ENCODE data around the gene IGFBP2. TPM values are rescaled to one million over a fixed set of nuclear protein-coding genes. Genes with fewer than 3 reads are reported as not detected.
A peak's percentile ranks its signal among the peaks of the same experiment; 100 is the strongest.

The IGFBP2 gene
- total and polyA plus RNA-seq, 4 donors = 88.8 to 1,119 (median 352) TPM

- no peak for TF ChIP-seq NR2F2 (IDR thresholded peaks at IDR 0.05)
- no peak for TF ChIP-seq ZBTB33 (IDR thresholded peaks at IDR 0.05)
- TF ChIP-seq RXRA (IDR thresholded peaks at IDR 0.05) = no peak
- TF ChIP-seq GABPA (IDR thresholded peaks at IDR 0.05 in 1 of 2, conservative IDR thresholded peaks at IDR 0.05 in 1 of 2) = no peak
- TF ChIP-seq HNF4G (IDR thresholded peaks at IDR 0.05) = no peak
- no peak for TF ChIP-seq SP1 (IDR thresholded peaks at IDR 0.05)
- TF ChIP-seq HNF4A (conservative IDR thresholded peaks at IDR 0.05) = no peak
- TF ChIP-seq YY1 (IDR thresholded peaks at IDR 0.05) = no peak
- TF ChIP-seq MAX (IDR thresholded peaks at IDR 0.05) = no peak
- TF ChIP-seq EGR1 (IDR thresholded peaks at IDR 0.05; ENCODE audit: low read depth in 2 of 2) = no peak
- TF ChIP-seq CTCF (IDR thresholded peaks at IDR 0.05; ENCODE audit: low read depth, low read length, missing input control) = no peak
- TF ChIP-seq FOXA1 (IDR thresholded peaks at IDR 0.05) = no peak
- TF ChIP-seq ATF3 (IDR thresholded peaks at IDR 0.05) = no peak
- no peak for DNase-seq (ENCODE audit: low spot score)
- H3K4me3 ChIP-seq (ENCODE audit: low read depth in 1 of 3, low read length in 3 of 3) = no peak overlapping the region
- no peak overlapping the region for H3K9ac ChIP-seq (ENCODE audit: low read depth in 1 of 2, low read length in 2 of 2)
- 94% methylated on average over 6 of the region's 6 CpGs for WGBS
- peaks cover 0 to 9% (median 5%) of the 10 kb centered on the region in 4 donors for H3K4me1 ChIP-seq (ENCODE audit: control insufficient read depth in 4 of 4, insufficient read depth in 4 of 4, low read length in 3 of 4)
- no peaks in the 10 kb centered on the region for H3K27me3 ChIP-seq (ENCODE audit: control insufficient read depth in 4 of 4, insufficient read depth in 4 of 4, low read length in 3 of 4)
- no peak overlapping the region for H3K27ac ChIP-seq (ENCODE audit: low read depth in 1 of 2, low read length in 2 of 2)
- H3K9me3 ChIP-seq (ENCODE audit: control insufficient read depth in 4 of 4, low read length in 3 of 4) = no peaks in the 10 kb centered on the region
- no peaks in the 10 kb centered on the region for H3K36me3 ChIP-seq (ENCODE audit: control insufficient read depth in 4 of 4, insufficient read depth in 3 of 4, low read depth in 1 of 4, low read length in 3 of 4)
Observed at GRCh38 chr2:216591480-216591879, 41.7 kb upstream of the IGFBP2 start.

- no peaks in the 10 kb centered on the region for H3K27me3 ChIP-seq (ENCODE audit: control insufficient read depth in 4 of 4, insufficient read depth in 4 of 4, low read length in 3 of 4)
- DNase-seq (ENCODE audit: low spot score) = no peak
- H3K4me3 ChIP-seq (ENCODE audit: low read depth in 1 of 3, low read length in 3 of 3) = no peak overlapping the region
- no peaks in the 10 kb centered on the region for H3K36me3 ChIP-seq (ENCODE audit: control insufficient read depth in 4 of 4, insufficient read depth in 3 of 4, low read depth in 1 of 4, low read length in 3 of 4)
- peaks cover 0 to 15% (median 8%) of the 10 kb centered on the region in 4 donors for H3K4me1 ChIP-seq (ENCODE audit: control insufficient read depth in 4 of 4, insufficient read depth in 4 of 4, low read length in 3 of 4)
- WGBS = 49% methylated on average over 1 of the region's 1 CpG
- H3K9ac ChIP-seq (ENCODE audit: low read depth in 1 of 2, low read length in 2 of 2) = peak overlapping the region in 1 of 2 donors; percentile 18
- peak overlapping the region; percentile 38 to 56 for H3K27ac ChIP-seq (ENCODE audit: low read depth in 1 of 2, low read length in 2 of 2)
- no peaks in the 10 kb centered on the region for H3K9me3 ChIP-seq (ENCODE audit: control insufficient read depth in 4 of 4, low read length in 3 of 4)
- TF ChIP-seq EGR1 (IDR thresholded peaks at IDR 0.05; ENCODE audit: low read depth in 2 of 2) = peak; percentile 41 to 93
- TF ChIP-seq CTCF (IDR thresholded peaks at IDR 0.05; ENCODE audit: low read depth, low read length, missing input control) = no peak
- TF ChIP-seq MAX (IDR thresholded peaks at IDR 0.05) = no peak
- peak; percentile 74 to 91 for TF ChIP-seq RXRA (IDR thresholded peaks at IDR 0.05)
- peak; percentile 51 for TF ChIP-seq ZBTB33 (IDR thresholded peaks at IDR 0.05)
- TF ChIP-seq GABPA (IDR thresholded peaks at IDR 0.05 in 1 of 2, conservative IDR thresholded peaks at IDR 0.05 in 1 of 2) = no peak
- no peak for TF ChIP-seq HNF4G (IDR thresholded peaks at IDR 0.05)
- peak; percentile 64 for TF ChIP-seq SP1 (IDR thresholded peaks at IDR 0.05)
- no peak for TF ChIP-seq TAF1 (conservative IDR thresholded peaks at IDR 0.05)
- TF ChIP-seq REST (IDR thresholded peaks at IDR 0.05) = no peak
- TF ChIP-seq HNF4A (conservative IDR thresholded peaks at IDR 0.05) = peak; percentile 55 to 75
- TF ChIP-seq YY1 (IDR thresholded peaks at IDR 0.05) = peak; percentile 55
- TF ChIP-seq NR2F2 (IDR thresholded peaks at IDR 0.05) = no peak
- TF ChIP-seq FOXA2 (IDR thresholded peaks at IDR 0.05) = peak; percentile 69
- peak; percentile 62 for TF ChIP-seq FOXA1 (IDR thresholded peaks at IDR 0.05)
- TF ChIP-seq RAD21 (IDR thresholded peaks at IDR 0.05) = peak; percentile 29 to 63
- peak; percentile 74 for TF ChIP-seq ATF3 (IDR thresholded peaks at IDR 0.05)
Observed at GRCh38 chr2:216594081-216594480, 39.1 kb upstream of the IGFBP2 start.
